ENCODE data around the gene DRP2.
"Not testable (repeated sequence)": the region's sequence is repeated elsewhere in the genome, so short reads cannot be mapped to it uniquely, and the experiment has no call there.

DRP2 gene

DNA sequence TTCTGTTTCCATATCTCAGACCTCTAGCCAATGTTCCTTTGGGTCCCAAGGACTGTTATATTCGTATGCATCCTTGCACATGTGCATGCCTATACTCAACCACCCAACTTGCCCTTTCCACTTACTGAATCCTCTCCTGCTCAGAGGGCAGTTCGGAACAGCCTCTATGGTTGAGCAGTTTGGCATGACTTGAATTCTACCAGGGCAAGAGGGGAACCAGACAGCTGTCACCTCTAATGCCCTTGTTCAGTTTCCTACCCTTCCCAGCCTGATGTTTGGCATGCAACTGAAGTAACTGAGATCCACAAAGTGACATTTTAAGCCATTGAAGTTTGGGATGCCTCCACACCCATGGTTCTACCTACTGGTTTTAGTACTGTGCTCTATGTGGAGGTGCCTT lies 17.5 kb downstream of the DRP2 start:
- no peak for DNase-seq

DNA sequence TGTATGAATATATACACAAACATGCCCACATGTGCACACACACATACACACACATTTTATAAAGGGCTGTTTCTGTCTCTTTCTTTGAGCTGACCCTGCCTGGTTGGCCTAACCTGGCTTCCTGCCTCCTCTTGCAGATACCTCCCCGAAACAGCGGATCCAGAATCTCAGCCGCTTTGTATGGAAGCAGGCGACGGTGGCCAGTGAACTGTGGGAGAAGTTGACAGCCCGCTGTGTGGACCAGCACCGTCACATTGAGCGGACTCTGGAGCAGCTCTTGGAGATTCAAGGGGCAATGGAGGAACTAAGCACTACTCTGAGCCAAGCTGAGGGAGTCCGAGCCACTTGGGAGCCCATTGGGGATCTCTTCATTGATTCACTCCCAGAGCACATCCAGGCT lies 21.9 kb downstream of the DRP2 start:
- DNase-seq, result no peak

DNA sequence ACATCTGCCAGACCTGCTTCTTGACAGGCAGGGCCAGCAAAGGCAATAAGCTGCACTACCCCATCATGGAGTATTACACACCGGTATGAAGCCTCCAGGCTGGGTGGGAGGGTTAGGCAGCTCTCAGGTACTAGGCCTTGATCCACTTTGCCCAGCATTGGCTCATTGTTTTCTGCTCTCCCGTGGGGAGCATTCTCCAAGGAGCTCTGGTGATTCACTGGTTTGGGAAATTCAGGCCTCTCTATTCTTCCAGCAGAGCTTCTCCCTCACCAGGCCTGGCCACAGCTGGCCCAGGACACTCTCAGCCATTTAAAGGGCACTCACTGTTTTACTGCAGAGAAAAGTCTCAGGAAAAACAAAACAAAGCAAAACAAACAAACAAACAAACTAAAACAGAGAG lies 33.0 kb downstream of the DRP2 start:
- no peak for DNase-seq

DNA sequence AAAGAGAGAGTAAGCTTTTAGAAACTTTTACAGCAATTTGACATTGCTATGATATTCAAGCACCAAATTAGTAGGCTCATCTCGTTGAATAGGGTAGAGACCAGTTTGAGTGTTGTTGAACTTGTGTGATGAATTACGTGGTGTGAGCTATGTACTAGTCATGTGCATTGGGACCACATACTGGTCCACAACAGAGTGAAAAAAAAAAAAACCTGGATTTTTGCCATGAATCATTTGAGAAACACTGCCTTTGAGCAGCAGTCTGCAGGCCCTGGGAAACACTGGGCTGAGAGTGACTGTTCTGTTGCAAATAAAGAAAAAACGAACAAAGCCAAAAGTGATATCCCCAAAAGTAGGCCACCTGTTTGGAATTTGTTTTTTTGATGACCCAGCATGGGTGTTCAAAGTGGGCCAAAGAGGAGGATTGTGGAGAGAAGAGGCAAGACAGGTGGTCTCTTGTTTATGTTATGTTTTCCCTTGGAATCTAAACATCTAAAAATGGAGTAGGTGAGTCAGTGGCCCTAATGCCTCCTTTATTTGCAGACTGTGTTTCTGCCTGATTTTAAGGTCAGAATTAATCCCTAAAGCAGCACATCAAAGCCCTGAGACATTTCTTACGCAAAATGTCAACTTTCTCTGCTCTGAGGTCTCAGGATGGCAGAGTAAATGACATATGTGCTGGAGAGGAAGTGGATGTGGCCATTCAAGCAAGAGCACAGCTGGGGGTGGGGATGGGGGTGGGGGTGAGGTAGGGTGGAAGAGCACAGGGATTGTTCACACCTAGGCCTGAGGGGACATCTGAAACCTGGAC lies 38.1 kb downstream of the DRP2 start:
- no peak for DNase-seq

DNA sequence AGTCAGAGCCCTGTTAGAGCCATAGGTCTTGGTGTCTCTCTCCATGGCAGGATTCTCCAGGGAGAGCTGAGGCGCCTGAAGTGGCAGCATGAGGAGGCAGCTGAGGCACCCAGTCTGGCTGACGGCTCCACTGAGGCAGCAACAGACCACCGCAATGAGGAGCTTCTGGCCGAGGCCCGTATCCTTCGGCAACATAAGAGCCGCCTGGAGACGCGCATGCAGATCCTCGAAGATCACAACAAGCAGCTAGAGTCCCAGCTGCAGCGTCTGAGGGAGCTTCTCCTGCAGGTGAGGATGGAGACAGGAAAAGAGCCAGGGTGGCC lies 38.6 kb downstream of the DRP2 start:
- no peak for DNase-seq

DNA sequence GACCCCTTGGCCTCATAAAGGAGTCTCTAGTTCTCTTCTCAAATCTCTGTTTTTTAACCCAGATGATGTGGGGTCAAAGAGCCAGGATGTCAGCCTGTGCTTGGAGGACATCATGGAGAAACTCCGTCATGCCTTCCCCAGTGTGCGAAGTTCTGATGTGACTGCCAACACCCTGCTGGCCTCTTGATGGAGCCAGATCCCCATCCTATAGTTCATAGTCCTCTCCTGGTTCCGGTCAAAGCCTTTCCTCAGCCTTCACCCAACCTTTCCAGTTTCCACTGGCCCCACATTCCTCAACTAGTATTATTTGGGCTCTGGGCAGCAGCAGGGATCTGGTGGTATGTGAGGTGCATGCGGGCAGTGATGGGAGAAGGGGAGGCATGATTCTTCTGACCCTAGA lies 40.8 kb downstream of the DRP2 start:
- no peak for DNase-seq

DNA sequence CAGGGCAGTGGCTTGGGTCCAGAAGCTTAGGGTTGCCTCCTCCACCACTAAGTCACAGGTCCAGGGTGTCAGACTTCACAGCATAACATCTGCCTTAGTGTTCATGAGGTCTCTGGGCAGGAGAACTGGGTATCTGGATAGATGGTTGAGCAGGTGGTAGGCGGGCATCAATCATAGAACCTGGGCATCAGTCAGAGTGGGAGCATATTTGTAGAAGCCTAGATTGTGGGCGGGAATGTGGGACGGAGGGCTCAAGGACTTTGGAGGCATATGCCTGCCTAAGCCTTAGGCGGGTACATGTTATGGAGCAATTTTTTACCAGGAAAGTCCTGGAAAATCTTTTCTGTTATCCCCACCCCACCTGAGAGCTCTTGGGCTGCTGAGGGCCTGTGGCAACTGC lies 43.0 kb downstream of the DRP2 start:
- DNase-seq, result no peak

DNA sequence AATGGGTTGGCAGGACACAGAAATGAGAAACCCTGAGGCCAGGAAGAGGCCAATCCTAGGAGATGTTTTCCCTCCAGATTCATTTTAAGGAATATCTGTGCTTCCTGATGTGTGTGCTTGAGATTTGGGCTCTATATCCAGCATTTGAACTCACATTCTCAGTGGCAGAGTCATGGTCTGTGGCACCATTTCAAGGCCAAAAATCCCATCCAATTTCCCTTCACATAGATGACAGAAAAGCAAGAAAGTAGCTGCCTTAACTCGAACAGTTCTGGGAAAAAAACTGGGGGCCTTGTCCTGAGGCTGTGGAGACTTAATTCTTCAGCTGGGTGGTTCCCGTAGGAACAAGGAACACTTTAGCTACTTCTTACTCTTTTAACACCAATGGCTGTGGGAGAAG lies 44.2 kb downstream of the DRP2 start:
- no peak for DNase-seq

DNA sequence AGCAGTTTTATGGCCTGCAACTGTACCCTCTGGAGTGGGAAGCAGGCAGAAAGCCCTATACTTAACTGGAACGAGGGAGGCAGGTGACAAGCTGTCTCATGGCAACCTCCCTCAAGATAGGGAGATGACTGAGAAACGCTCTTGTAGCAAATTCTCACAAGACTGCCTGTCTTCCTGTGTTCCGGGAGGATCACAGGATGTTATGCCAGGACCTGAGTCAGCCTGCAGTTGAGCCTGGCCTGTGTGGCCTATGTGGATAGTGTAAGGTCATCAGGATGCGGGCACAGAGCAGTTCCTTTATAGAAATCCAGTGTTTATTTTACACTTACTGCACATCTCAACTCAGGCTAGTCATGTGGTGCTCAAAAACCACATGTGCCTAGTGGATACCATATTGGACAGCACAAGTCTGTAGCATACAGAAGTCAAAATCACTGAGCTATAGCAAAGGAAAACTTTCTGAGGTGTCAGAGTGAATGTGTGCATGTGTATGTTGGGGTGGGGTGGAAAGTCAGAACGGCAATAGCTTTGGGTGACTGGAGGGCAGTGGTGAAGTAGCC lies 46.4 kb downstream of the DRP2 start:
- no peak for DNase-seq

DNA sequence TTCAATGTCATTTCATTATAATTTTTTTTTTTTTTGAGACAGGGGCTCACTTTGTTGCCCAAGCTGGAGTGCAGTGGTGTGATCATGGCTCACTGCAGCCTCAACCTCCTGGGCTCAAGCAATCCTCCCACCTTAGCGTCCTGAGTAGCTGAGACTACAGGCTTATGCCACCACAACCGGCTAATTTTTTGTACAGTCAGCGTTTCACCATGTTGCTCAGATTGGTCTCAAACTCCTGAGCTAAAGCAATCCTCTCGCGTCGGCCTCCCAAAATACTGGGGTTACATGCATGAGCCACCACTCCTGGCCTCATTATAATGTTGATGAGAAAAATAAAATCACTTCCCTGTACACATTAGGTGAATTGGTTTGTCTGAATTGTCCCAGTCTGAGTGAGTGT lies 54.6 kb downstream of the DRP2 start:
- DNase-seq, result no peak

DNA sequence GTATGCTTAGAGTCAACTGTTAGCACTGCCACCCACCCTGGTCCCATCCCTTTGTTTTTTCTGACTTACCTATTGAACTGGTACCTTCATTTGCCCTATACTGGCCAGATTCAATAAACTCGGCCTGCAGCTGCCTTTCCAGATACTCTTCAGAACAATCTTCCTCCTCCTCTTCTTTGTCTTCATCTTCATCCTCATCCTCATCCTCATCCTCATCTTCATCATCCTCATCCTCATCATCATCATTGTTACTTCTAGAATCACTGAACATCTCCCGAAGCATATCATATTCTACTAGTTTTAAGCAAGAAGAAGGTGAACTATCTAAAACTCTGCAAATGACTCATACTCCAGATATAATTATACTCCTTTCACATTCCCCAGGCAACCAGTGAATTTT lies 56.7 kb downstream of the DRP2 start:
- DNase-seq, result no peak

DNA sequence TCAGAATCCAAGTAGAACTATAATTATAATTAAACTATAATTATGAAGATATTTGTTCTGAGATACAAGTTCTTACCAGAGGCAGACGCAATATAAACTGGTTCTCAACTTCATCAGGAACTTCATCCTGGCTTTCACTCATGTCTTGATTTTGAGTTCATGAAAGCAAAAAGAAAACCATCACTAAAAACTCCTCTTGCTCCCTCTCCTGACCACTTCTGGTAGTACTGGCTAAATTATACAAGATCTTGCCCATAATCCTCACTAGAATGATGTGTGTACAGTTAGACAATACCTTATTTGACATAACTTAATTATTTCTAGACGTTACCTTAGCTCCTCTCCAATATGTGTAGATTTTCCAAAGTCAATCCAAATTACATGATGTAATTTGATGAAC lies 67.8 kb downstream of the DRP2 start:
- no peak for DNase-seq

DNA sequence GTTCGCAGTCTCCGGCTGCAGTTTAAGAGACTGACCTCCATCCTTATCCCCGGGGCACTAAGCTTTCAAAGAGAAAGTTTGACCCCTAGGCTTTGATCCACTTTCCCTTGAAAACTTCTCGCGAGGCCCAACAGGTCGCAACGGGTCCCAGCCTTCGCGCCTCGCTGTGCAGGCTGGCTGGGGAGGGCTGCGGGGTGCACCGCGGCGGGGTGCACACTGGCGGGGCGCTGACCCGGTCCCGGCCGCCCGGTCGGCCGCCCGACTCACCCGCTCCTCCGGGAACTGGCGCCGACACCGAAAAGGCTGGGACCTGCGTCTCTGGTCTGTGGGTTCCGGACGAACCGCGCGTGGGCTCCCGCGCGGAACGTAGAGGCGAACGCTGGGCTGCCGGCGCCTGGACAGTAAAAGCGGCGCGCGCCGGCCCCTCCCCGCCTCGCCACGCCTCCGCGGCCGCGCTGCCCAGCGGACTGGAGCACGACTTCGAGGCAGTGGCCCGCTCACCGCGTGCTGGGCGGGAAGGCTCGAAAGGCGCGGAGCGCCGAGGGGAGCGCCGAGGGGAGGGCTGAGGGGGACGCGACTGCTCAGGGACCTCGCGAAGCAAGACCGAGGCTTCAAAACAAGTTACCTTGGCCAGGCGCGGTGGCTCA lies 71.5 kb downstream of the DRP2 start, which contains the start of gene TAF7L:
Gene TAF7L, minus strand, starts transcription at position 378 of the 647 bp plus-strand sequence. CDS start 3,791 bp downstream, outside the sequence.
- DNase-seq, result no peak

DNA sequence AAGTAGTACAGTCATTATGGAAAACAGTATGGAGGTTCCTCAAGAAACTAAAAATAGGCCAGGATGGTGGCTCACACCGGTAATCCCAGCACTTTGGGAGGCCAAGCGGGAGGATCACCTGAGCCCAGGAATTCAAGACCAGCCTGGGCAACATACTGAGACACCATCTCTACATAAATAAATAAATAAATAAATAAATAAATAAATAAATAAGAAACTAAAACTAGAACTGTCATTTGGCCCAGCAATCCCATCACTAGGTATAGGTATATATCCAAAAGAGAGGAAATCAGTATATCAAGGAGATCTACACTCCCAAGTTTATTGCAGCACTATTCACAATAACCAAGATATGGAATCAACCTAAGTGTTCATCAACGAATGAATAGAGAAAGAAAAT lies 76.0 kb downstream of the DRP2 start:
- not testable (repeated sequence) for DNase-seq

DNA sequence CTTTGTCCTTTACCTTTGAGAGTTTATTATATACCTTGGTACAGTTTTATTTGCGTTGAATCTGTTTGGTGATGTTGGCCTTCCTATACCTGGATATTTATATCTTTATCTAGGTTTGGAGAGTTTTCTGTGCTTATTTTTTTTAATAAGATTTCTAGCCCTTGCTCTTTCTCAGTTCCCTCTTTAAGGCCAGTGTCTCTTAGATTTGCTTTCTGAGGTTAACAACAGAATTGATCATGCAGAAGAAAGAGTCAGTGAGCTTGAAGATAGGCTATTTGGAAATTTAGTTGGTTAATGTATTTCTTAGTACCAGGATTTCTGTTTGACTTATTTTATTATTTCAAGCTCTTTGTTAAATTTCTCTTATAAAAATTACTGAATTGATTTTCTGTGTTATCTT lies 84.2 kb downstream of the DRP2 start:
- no peak for DNase-seq

Measured in NCI-H2081 treated with DMSO at 0.1 percent for 48 hours (cell line).